ENCODE measurements around the gene GJA8. TPM values are rescaled to one million over a fixed set of nuclear protein-coding genes. Genes with fewer than 3 reads are reported as not detected.
"Not testable (repeated sequence)": the region's sequence is repeated elsewhere in the genome, so short reads cannot be mapped to it uniquely, and the experiment has no call there.

GJA8 gene
- total and polyA plus RNA-seq, 4 donors = not detected

- Histone ChIP-seq H3K9me3 (ENCODE audit: control insufficient read depth in 4 of 4, insufficient read depth in 3 of 4, low read length in 3 of 4) (no peaks in the 10 kb centered on the region), H3K27ac (ENCODE audit: low read depth in 1 of 2, low read length in 1 of 2) (no peak overlapping the region), H3K27me3 (ENCODE audit: control insufficient read depth in 3 of 3, insufficient read depth in 3 of 3, low read length in 2 of 3) (peaks cover 0 to 4% (median 0%) of the 10 kb centered on the region in 3 donors), H3K36me3 (ENCODE audit: control insufficient read depth in 4 of 4, insufficient read depth in 4 of 4, low read length in 4 of 4) (no peaks in the 10 kb centered on the region), H3K4me1 (ENCODE audit: control insufficient read depth in 5 of 5, insufficient read depth in 5 of 5, low read length in 5 of 5) (no peaks in the 10 kb centered on the region), H3K9ac (ENCODE audit: insufficient read depth in 1 of 2, low read length in 2 of 2) (no peak overlapping the region), H3K4me3 (no peak overlapping the region)
- ATAC-seq (ENCODE audit: insufficient read depth, low FRiP score) (no peak), DNase-seq (no peak)
- TF ChIP-seq CTCF (IDR thresholded peaks at IDR 0.05; ENCODE audit: control extremely low read depth, extremely low read depth) = no peak
- whole genome bisulfite sequencing, 2 donors = 90 to 93% methylated on average over 6 of the region's 6 CpGs
These were observed 17.3 kb downstream of the GJA8 start for GRCh38 chr1:147919896-147920295.

- WGBS, 2 donors = 89 to 96% methylated on average over 1 of the region's 1 CpG
- no peaks in the 10 kb centered on the region for H3K4me1 ChIP-seq (ENCODE audit: control insufficient read depth in 5 of 5, insufficient read depth in 5 of 5, low read length in 5 of 5)
- no peak for DNase-seq
- H3K9ac ChIP-seq (ENCODE audit: insufficient read depth in 1 of 2, low read length in 2 of 2) = no peak overlapping the region
- no peak for ATAC-seq (ENCODE audit: insufficient read depth, low FRiP score)
- H3K27me3 ChIP-seq (ENCODE audit: control insufficient read depth in 3 of 3, insufficient read depth in 3 of 3, low read length in 2 of 3) = no peaks in the 10 kb centered on the region
- TF ChIP-seq CTCF (IDR thresholded peaks at IDR 0.05; ENCODE audit: control extremely low read depth, extremely low read depth) = no peak
- H3K9me3 ChIP-seq (ENCODE audit: control insufficient read depth in 4 of 4, insufficient read depth in 3 of 4, low read length in 3 of 4) = no peaks in the 10 kb centered on the region
- no peak overlapping the region for H3K27ac ChIP-seq (ENCODE audit: low read depth in 1 of 2, low read length in 1 of 2)
- no peaks in the 10 kb centered on the region for H3K36me3 ChIP-seq (ENCODE audit: control insufficient read depth in 4 of 4, insufficient read depth in 4 of 4, low read length in 4 of 4)
- H3K4me3 ChIP-seq = no peak overlapping the region
These were observed 22.2 kb downstream of the GJA8 start for GRCh38 chr1:147924813-147925212.

- H3K4me3 ChIP-seq; H3K4me1 ChIP-seq (ENCODE audit: control insufficient read depth in 5 of 5, insufficient read depth in 5 of 5, low read length in 5 of 5); H3K27me3 ChIP-seq (ENCODE audit: control insufficient read depth in 3 of 3, insufficient read depth in 3 of 3, low read length in 2 of 3); DNase-seq; H3K9ac ChIP-seq (ENCODE audit: insufficient read depth in 1 of 2, low read length in 2 of 2); H3K9me3 ChIP-seq (ENCODE audit: control insufficient read depth in 4 of 4, insufficient read depth in 3 of 4, low read length in 3 of 4); ATAC-seq (ENCODE audit: insufficient read depth, low FRiP score); H3K36me3 ChIP-seq (ENCODE audit: control insufficient read depth in 4 of 4, insufficient read depth in 4 of 4, low read length in 4 of 4); H3K27ac ChIP-seq (ENCODE audit: low read depth in 1 of 2, low read length in 1 of 2): not testable (repeated sequence)
- 88 to 90% methylated on average over 1 to 4 of the region's 6 CpGs for WGBS, 2 donors
These were observed 24.6 kb downstream of the GJA8 start for GRCh38 chr1:147927215-147927614.

- DNase-seq; H3K9me3 ChIP-seq (ENCODE audit: control insufficient read depth in 4 of 4, insufficient read depth in 3 of 4, low read length in 3 of 4); H3K27ac ChIP-seq (ENCODE audit: low read depth in 1 of 2, low read length in 1 of 2); H3K4me1 ChIP-seq (ENCODE audit: control insufficient read depth in 5 of 5, insufficient read depth in 5 of 5, low read length in 5 of 5); H3K4me3 ChIP-seq; H3K36me3 ChIP-seq (ENCODE audit: control insufficient read depth in 4 of 4, insufficient read depth in 4 of 4, low read length in 4 of 4); ATAC-seq (ENCODE audit: insufficient read depth, low FRiP score); H3K9ac ChIP-seq (ENCODE audit: insufficient read depth in 1 of 2, low read length in 2 of 2); H3K27me3 ChIP-seq (ENCODE audit: control insufficient read depth in 3 of 3, insufficient read depth in 3 of 3, low read length in 2 of 3): not testable (repeated sequence)
- WGBS, 2 donors = 90 to 100% methylated on average over 2 to 5 of the region's 10 CpGs
These were observed 25.1 kb downstream of the GJA8 start for GRCh38 chr1:147927689-147928088.

GRCh38 chr1:147928236-147929132 is 25.9 kb downstream of the GJA8 start, which contains the start of gene GPR89B:
TSS of gene GPR89B (plus strand) at chr1:147928420. CDS start at chr1:147928537, 117 bp downstream.
- WGBS, 2 donors = 0 to 1% methylated on average over 41 to 54 of the region's 72 CpGs
- peak within 1 kb of the TSS; percentile 63 to 79 for H3K27ac ChIP-seq (ENCODE audit: low read depth in 1 of 2, low read length in 1 of 2)
- H3K27me3 ChIP-seq (ENCODE audit: control insufficient read depth in 3 of 3, insufficient read depth in 3 of 3, low read length in 2 of 3); H3K4me1 ChIP-seq (ENCODE audit: control insufficient read depth in 5 of 5, insufficient read depth in 5 of 5, low read length in 5 of 5); H3K36me3 ChIP-seq (ENCODE audit: control insufficient read depth in 4 of 4, insufficient read depth in 4 of 4, low read length in 4 of 4); H3K9me3 ChIP-seq (ENCODE audit: control insufficient read depth in 4 of 4, insufficient read depth in 3 of 4, low read length in 3 of 4): not testable (repeated sequence)
- H3K4me3 ChIP-seq = peak within 1 kb of the TSS; percentile 76
- DNase-seq (peak; percentile 89 to 94 (median 92)), ATAC-seq (ENCODE audit: insufficient read depth, low FRiP score) (peak; percentile 99)
- H3K9ac ChIP-seq (ENCODE audit: insufficient read depth in 1 of 2, low read length in 2 of 2) = peak within 1 kb of the TSS; percentile 63 to 74

- not testable (repeated sequence) for H3K9me3 ChIP-seq (ENCODE audit: control insufficient read depth in 4 of 4, insufficient read depth in 3 of 4, low read length in 3 of 4); H3K9ac ChIP-seq (ENCODE audit: insufficient read depth in 1 of 2, low read length in 2 of 2); DNase-seq; H3K27ac ChIP-seq (ENCODE audit: low read depth in 1 of 2, low read length in 1 of 2); H3K27me3 ChIP-seq (ENCODE audit: control insufficient read depth in 3 of 3, insufficient read depth in 3 of 3, low read length in 2 of 3); H3K4me1 ChIP-seq (ENCODE audit: control insufficient read depth in 5 of 5, insufficient read depth in 5 of 5, low read length in 5 of 5); ATAC-seq (ENCODE audit: insufficient read depth, low FRiP score); H3K36me3 ChIP-seq (ENCODE audit: control insufficient read depth in 4 of 4, insufficient read depth in 4 of 4, low read length in 4 of 4); H3K4me3 ChIP-seq
- WGBS, 2 donors = 84 to 95% methylated on average over 2 of the region's 2 CpGs
These were observed 28.5 kb downstream of the GJA8 start for GRCh38 chr1:147931137-147931536.

- 66 to 89% methylated on average over 3 of the region's 3 CpGs for WGBS, 2 donors
These were observed 32.7 kb downstream of the GJA8 start for GRCh38 chr1:147935296-147935695.

More at GRCh38 chr1:147935296-147935695, 32.7 kb downstream of the GJA8 start:
- not testable (repeated sequence) for H3K27ac ChIP-seq (ENCODE audit: low read depth in 1 of 2, low read length in 1 of 2); H3K4me3 ChIP-seq; H3K4me1 ChIP-seq (ENCODE audit: control insufficient read depth in 5 of 5, insufficient read depth in 5 of 5, low read length in 5 of 5); DNase-seq; H3K9me3 ChIP-seq (ENCODE audit: control insufficient read depth in 4 of 4, insufficient read depth in 3 of 4, low read length in 3 of 4); H3K36me3 ChIP-seq (ENCODE audit: control insufficient read depth in 4 of 4, insufficient read depth in 4 of 4, low read length in 4 of 4); H3K27me3 ChIP-seq (ENCODE audit: control insufficient read depth in 3 of 3, insufficient read depth in 3 of 3, low read length in 2 of 3); ATAC-seq (ENCODE audit: insufficient read depth, low FRiP score); H3K9ac ChIP-seq (ENCODE audit: insufficient read depth in 1 of 2, low read length in 2 of 2)

Measured in lung (tissue), 12 donors.